OCI-LY7 (cell line): Measurements from ENCODE around the gene GON7. TPM values are rescaled to one million over a fixed set of nuclear protein-coding genes. Genes with fewer than 3 reads are reported as not detected.
"Not testable (repeated sequence)": the region's sequence is repeated elsewhere in the genome, so short reads cannot be mapped to it uniquely, and the experiment has no call there.

Experiments
- BruUV-seq: library from RNA; stranded (reverse); fragments of 400-500 nt; replicated peaks from 2 replicates; lab custom pipeline; 2021; lab: Mats Ljungman, UMichigan
- CTCF ChIA-PET: fragments of 300-600 bp; sonication (Branson Sonifier 250); formaldehyde crosslinking; loops from one replicate; lab custom pipeline; 2022; ENCODE audit warnings: antibody characterized with exemption; ENCODE audit not compliant: unreplicated experiment; lab: Charles Lee
- POLR2A ChIA-PET: fragments of 300-600 bp; sonication (Branson Sonifier 250); formaldehyde crosslinking; loops from one replicate; lab custom pipeline; 2022; ENCODE audit warnings: antibody characterized with exemption; lab: Charles Lee
- DNase-seq: peaks from one replicate; pipeline ENCODE4 v3.0.0-alpha.2; 2015; ENCODE audit warnings: low spot score
- H2AFZ ChIP-seq: fragments of 200-600 bp; sonication (generic), shearing (Covaris generic); 2 replicates; pipeline ENCODE4 v1.6.1; 2014; ENCODE audit warnings: mild to moderate bottlenecking, antibody characterized with exemption, low read length, moderate library complexity
- H3K27ac ChIP-seq: fragments of 200-600 bp; sonication (generic); 2 replicates; pipeline ENCODE4 v1.5.1; 2014; ENCODE audit warnings: mixed run types, low read depth, mild to moderate bottlenecking, moderate library complexity, low read length, inconsistent platforms; ENCODE audit not compliant: poor library complexity, severe bottlenecking
- H3K36me3 ChIP-seq: fragments of 200-600 bp; sonication (generic); 2 replicates; pipeline ENCODE4 v1.6.1; 2014; ENCODE audit warnings: mild to moderate bottlenecking, antibody characterized with exemption, low read length, moderate library complexity, mixed read lengths; ENCODE audit not compliant: insufficient read depth
- H3K4me1 ChIP-seq: fragments of 200-600 bp; sonication (generic); 2 replicates; pipeline ENCODE4 v1.5.1; 2014; ENCODE audit warnings: mild to moderate bottlenecking, low read length; ENCODE audit not compliant: insufficient read depth, poor library complexity, severe bottlenecking
- H3K4me2 ChIP-seq: fragments of 200-600 bp; sonication (generic); 2 replicates; pipeline ENCODE4 v1.6.1; 2014; ENCODE audit warnings: mild to moderate bottlenecking, low read length
- H3K4me3 ChIP-seq: fragments of 200-600 bp; sonication (generic); 2 replicates; pipeline ENCODE4 v1.5.1; 2014; ENCODE audit warnings: mild to moderate bottlenecking, low read depth, low read length; ENCODE audit not compliant: poor library complexity, severe bottlenecking
- H3K79me2 ChIP-seq: fragments of 200-600 bp; sonication (generic); 2 replicates; pipeline ENCODE4 v1.6.1; 2016; ENCODE audit warnings: low read depth, mild to moderate bottlenecking, low read length, moderate library complexity, mixed read lengths; ENCODE audit not compliant: insufficient read depth
- H3K9me2 ChIP-seq: fragments of 200-600 bp; sonication (generic); 2 replicates; pipeline ENCODE4 v1.6.1; 2016; ENCODE audit warnings: mild to moderate bottlenecking, low read length, mixed read lengths; ENCODE audit not compliant: insufficient read depth
- H3K9me3 ChIP-seq: fragments of 200-600 bp; sonication (generic); 2 replicates; pipeline ENCODE4 v1.6.1; 2014; ENCODE audit warnings: mild to moderate bottlenecking, mixed run types, low read length, mixed read lengths
- H4K20me1 ChIP-seq: fragments of 200-600 bp; sonication (generic); 2 replicates; pipeline ENCODE4 v1.6.1; 2014; ENCODE audit warnings: mild to moderate bottlenecking, antibody characterized with exemption, low read length, moderate library complexity, mixed read lengths; ENCODE audit not compliant: insufficient read depth
- EZH2phosphoT487 ChIP-seq: fragments of 200-600 bp; sonication (generic); IDR thresholded peaks from 2 replicates; pipeline ENCODE4 v1.6.1; 2018; ENCODE audit warnings: low read depth, borderline replicate concordance, mild to moderate bottlenecking, mixed run types, antibody characterized with exemption, low read length, moderate library complexity, mixed read lengths
- intact Hi-C: fragments of 100-400 bp; cut with micrococcal nuclease; formaldehyde crosslinking; loops from one replicate; pipeline ENCODE4 v1.10.0; 2022; ENCODE audit not compliant: unreplicated experiment
- total RNA-seq, 2 experiments: library from RNA; depleted of rRNA in 1 of 2; stranded (reverse); fragments of >200 nt in 1 of 2; shearing (Covaris generic) in 1 of 2; gene quantifications; 2 replicates each; pipeline ENCODE4 v1.2.3, GENCODE V29; 2014 to 2022
- TF ChIP-seq, protein P1 (sequence below): fragments of 200-600 bp; sonication (generic); conservative IDR thresholded peaks from 2 replicates; pipeline ENCODE4 v1.5.1; 2014; ENCODE audit warnings: mild to moderate bottlenecking, antibody characterized with exemption, low read length, moderate library complexity, mixed read lengths

The GON7 gene
- total RNA-seq, 2 experiments from 2014 or later = 27.9 to 54.8 TPM

DNA sequence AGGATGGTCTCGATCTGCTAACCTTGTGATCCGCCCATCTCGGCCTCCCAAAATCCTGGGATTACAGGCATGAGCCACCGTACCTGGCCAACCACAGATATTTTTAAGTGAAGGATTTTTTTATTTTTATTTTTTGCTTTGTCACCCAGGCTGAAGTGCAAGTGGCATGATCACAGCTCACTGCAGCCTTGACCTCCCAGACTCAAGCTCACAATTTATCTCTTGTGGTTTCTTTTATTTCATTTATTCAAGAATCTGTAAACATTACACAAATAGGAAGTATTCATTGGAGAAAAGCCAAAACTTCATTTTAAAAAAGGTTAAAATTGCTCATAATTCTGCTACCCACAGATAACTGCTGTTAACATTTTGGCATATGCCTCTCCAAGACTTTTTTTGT lies 35.5 kb downstream of the GON7 start:
- Histone ChIP-seq H3K36me3 (no peaks in the 10 kb centered on the region), H3K9me3 (no peaks in the 10 kb centered on the region), H3K27ac (no peak overlapping the region), H2AFZ (no peak overlapping the region), H3K4me2 (no peak overlapping the region), H3K9me2 (no peaks in the 10 kb centered on the region), H3K4me1 (no peaks in the 10 kb centered on the region), H3K79me2 (no peaks in the 10 kb centered on the region), H3K4me3 (no peak overlapping the region), H4K20me1 (no peaks in the 10 kb centered on the region)
- no TSS peak for BruUV-seq
- CTCF ChIA-PET = no interaction called here
- POLR2A ChIA-PET = interaction anchor here (0.6 to 0.7 kb wide), 2 partner anchors 44 to 532 kb away, joined by 3 to 6 read pairs; no protein-coding TSS in a partner anchor
- intact Hi-C loops = no loop called here
- DNase-seq = no peak
- TF ChIP-seq, protein P1, sequence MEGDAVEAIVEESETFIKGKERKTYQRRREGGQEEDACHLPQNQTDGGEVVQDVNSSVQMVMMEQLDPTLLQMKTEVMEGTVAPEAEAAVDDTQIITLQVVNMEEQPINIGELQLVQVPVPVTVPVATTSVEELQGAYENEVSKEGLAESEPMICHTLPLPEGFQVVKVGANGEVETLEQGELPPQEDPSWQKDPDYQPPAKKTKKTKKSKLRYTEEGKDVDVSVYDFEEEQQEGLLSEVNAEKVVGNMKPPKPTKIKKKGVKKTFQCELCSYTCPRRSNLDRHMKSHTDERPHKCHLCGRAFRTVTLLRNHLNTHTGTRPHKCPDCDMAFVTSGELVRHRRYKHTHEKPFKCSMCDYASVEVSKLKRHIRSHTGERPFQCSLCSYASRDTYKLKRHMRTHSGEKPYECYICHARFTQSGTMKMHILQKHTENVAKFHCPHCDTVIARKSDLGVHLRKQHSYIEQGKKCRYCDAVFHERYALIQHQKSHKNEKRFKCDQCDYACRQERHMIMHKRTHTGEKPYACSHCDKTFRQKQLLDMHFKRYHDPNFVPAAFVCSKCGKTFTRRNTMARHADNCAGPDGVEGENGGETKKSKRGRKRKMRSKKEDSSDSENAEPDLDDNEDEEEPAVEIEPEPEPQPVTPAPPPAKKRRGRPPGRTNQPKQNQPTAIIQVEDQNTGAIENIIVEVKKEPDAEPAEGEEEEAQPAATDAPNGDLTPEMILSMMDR = no peak
- TF ChIP-seq EZH2phosphoT487 = no peak

DNA sequence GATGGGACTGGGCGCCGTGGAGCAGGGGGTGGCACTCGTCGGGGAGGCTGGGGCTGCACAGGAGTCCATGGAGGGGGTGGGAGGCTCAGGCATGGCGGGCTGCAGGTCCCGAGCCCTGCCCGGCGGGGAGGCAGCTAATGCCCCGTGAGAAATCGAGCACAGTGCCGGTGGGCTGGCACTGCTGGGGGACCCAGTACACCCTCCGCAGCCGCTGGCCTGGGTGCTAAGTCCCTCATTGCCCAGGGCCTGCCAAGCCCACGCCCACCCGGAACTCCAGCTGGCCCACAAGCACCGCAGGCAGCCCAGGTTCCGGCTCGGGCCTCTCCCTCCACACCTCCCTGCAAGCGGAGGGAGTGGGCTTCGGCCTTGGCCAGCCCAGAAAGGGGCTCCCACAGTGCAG lies 36.7 kb downstream of the GON7 start:
- H3K36me3 ChIP-seq, BruUV-seq, H3K27ac ChIP-seq, H3K9me3 ChIP-seq, H2AFZ ChIP-seq, H3K4me2 ChIP-seq, H3K79me2 ChIP-seq, H3K9me2 ChIP-seq, intact Hi-C loops, DNase-seq, H3K4me3 ChIP-seq, H3K4me1 ChIP-seq, CTCF ChIA-PET, POLR2A ChIA-PET, H4K20me1 ChIP-seq: not testable (repeated sequence)

DNA sequence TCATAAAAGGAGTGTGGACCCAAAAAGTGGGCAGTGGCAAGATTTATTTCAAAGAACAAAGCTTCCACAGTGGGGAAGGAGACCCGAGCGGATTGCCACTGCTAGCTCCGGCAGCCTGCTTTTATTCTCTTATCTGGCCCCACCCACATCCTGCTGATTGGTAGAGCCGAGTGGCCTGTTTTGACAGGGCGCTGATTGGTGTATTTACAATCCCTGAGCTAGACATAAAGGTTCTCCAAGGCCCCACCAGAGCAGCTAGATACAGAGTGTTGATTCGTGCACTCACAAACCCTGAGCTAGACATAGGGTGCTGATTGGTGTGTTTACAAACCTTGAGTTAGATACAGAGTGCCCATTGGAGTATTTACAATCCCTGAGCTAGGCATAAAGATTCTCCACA lies 37.2 kb downstream of the GON7 start:
- CTCF ChIA-PET = not testable (repeated sequence)

DNA sequence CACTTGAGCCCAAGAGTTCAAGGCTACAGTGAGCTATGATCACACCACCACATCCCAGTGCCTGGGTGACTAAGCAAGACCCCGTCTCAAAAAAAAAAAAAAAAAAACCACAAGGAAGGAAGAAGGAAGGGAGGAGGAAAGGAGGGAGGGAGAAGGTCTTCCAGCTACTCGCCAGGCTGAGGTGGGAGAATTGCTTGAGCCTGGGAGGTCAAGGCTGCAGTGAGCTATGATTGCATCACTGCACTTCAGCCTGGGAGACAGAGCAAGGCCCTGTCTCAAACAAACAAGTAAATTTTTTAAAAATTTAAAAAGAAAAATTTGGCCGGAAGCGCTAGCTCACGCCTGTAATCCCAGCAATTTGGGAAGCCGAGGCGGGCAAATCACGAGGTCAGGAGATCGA lies 38.3 kb downstream of the GON7 start:
- H3K36me3 ChIP-seq, BruUV-seq, CTCF ChIA-PET, intact Hi-C loops, H3K9me2 ChIP-seq, H3K4me3 ChIP-seq, DNase-seq, H3K4me2 ChIP-seq, H3K9me3 ChIP-seq, H4K20me1 ChIP-seq, H2AFZ ChIP-seq, H3K79me2 ChIP-seq, H3K27ac ChIP-seq, H3K4me1 ChIP-seq: not testable (repeated sequence)
- POLR2A ChIA-PET = interaction anchor here (0.6 to 1.4 kb wide), 5 partner anchors 10 to 399 kb away, joined by 3 to 5 read pairs (median 4); no protein-coding TSS in a partner anchor

More for the DNA sequence above, 37.2 kb downstream of the GON7 start:
- intact Hi-C loops, BruUV-seq, H3K4me2 ChIP-seq, H3K36me3 ChIP-seq, H3K9me3 ChIP-seq, H2AFZ ChIP-seq, H3K4me3 ChIP-seq, H3K79me2 ChIP-seq, H4K20me1 ChIP-seq, H3K9me2 ChIP-seq, H3K27ac ChIP-seq, H3K4me1 ChIP-seq, DNase-seq: not testable (repeated sequence)
- POLR2A ChIA-PET = interaction anchor here (1.4 kb wide), 1 partner anchor 9 kb away, joined by 5 read pairs; no protein-coding TSS in a partner anchor

DNA sequence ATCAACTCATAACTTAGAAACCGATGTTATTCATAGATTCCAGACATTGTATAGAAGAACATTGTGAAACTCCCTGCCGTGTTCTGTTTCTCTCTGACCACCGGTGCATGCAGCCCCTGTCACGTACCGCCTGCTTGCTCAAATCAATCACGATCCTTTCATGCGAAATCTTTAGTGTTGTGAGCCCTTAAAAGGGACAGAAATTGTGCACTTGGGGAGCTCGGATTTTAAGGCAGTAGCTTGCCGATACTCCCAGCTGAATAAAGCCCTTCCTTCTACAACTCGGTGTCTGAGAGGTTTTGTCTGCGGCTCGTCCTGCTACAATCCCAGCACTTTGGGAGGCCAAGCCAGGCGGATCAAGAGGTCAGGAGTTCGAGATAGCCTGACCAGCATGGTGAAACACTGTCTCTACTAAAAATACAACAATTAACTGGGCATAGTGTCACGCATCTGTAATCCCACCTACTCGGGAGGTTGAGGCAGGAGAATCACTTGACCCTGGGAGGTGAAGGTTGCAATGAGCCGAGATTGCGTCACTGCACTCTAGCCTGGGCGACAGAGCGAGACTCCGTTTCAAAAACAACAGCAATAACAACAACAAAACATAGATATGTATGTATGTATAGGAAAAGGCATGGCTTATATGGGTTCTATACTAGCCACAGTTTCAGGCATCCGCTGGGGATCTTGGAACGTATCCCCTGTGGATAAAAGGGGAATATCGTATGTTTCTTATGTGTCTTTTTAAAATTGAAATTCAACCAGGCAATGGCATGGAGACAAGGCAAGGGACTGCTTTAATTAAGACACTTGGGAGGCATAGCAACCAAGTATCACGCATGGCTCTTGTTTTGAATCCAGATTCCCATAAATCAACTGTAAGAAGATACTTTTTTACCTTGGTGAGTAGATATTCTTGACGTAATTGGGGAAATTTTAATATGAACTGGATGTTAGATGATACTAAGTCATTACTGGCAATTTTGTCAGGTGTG lies 41.3 kb downstream of the GON7 start:
- H3K27ac ChIP-seq, H4K20me1 ChIP-seq, H3K36me3 ChIP-seq, H3K79me2 ChIP-seq, H2AFZ ChIP-seq, BruUV-seq, H3K4me3 ChIP-seq, intact Hi-C loops, H3K9me2 ChIP-seq, CTCF ChIA-PET, H3K4me1 ChIP-seq, POLR2A ChIA-PET, H3K4me2 ChIP-seq, H3K9me3 ChIP-seq, DNase-seq: not testable (repeated sequence)
